Thymus (tissue), 11 donors: ENCODE results near the gene TMEM247. TPM values are rescaled to one million over a fixed set of nuclear protein-coding genes. Genes with fewer than 3 reads are reported as not detected.

Experiments
- DNase-seq, 9 donors: peaks; one replicate each; pipeline ENCODE4 v3.0.0-alpha.2; 2013; ENCODE audit warnings: low spot score in 9 of 9, low read depth in 6 of 9, missing footprints in 1 of 9
- H3K27ac ChIP-seq, 2 donors: one replicate each; pipeline ENCODE4 v1.5.1; 2013; ENCODE audit warnings: control low read depth in 1 of 2, low read depth in 1 of 2, low read length in 1 of 2, mild to moderate bottlenecking in 1 of 2, moderate library complexity in 1 of 2
- H3K27me3 ChIP-seq, 2 donors: one replicate each; pipeline ENCODE4 v1.5.1; 2013; ENCODE audit warnings: low read length in 1 of 2; ENCODE audit not compliant: control insufficient read depth in 2 of 2, insufficient read depth in 1 of 2
- H3K36me3 ChIP-seq, 2 donors: one replicate each; pipeline ENCODE4 v1.5.1; 2013; ENCODE audit warnings: low read length in 1 of 2, mild to moderate bottlenecking in 1 of 2, moderate library complexity in 1 of 2; ENCODE audit not compliant: control insufficient read depth in 2 of 2, insufficient read depth in 2 of 2
- H3K4me1 ChIP-seq, 2 donors: one replicate each; pipeline ENCODE4 v1.5.1; 2013; ENCODE audit warnings: low read length in 2 of 2; ENCODE audit not compliant: control insufficient read depth in 2 of 2, insufficient read depth in 2 of 2
- H3K4me3 ChIP-seq, 2 donors: one replicate each; pipeline ENCODE4 v1.5.1; 2013; ENCODE audit warnings: low read length in 2 of 2, control low read depth in 1 of 2, mild to moderate bottlenecking in 1 of 2
- H3K9me3 ChIP-seq, 2 donors: one replicate each; pipeline ENCODE4 v1.5.1; 2013; ENCODE audit warnings: low read length in 1 of 2, mild to moderate bottlenecking in 1 of 2; ENCODE audit not compliant: control insufficient read depth in 2 of 2, insufficient read depth in 1 of 2
- WGBS: extraction: QIAGEN DNeasy Blood & Tissue Kit; methylation state at CpG from one replicate; pipeline ENCODE4 v1.1.7; 2013; 5-methylcytosine and 5-hydroxymethylcytosine counted together
- polyA plus RNA-seq: library from polyadenylated mRNA; stranded (reverse); fragments of 200-250 nt; gene quantifications from one replicate; pipeline ENCODE4 v1.2.3, GENCODE V29; 2013
- total RNA-seq: library from RNA; stranded (reverse); fragments of 120-200 nt; gene quantifications from one replicate; pipeline ENCODE4 v1.2.4, GENCODE V29; 2013
- donor health status: healthy.

TMEM247 gene
- total and polyA plus RNA-seq, 2 donors, result not detected

DNA sequence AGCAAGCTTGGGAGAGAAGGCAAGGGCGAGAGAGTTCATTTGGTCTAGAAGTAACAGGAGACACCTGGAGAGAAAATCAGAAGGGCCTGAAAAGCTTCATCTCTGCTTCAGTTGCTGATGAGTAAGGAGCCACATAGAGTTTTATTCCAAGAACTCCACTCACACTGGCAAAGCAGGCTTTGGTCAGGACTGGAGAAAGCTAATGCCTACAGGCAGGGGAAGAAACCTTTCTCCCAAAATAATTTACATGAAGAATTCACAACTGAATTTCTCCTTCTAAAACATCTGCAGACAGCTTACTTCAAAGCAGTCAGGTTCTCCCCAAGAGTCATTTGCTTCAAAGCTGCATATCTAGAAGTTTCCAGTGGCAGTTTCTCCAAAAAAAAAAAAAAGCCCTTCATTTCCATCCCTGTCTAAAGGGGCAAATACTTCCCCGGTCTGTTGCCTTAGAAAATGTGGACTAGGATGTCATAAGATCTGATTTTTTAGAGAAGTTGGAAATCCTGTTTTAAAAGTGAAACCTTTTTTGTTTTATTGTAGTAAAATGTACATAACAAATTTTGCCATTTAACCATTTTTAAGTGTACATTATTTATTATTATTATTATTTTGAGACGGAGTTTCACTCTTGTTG, 46.3 kb downstream of the TMEM247 start:
- Histone ChIP-seq H3K4me3 (no peak overlapping the region), H3K9me3 (no peaks in the 10 kb centered on the region), H3K27me3 (no peaks in the 10 kb centered on the region), H3K36me3 (no peaks in the 10 kb centered on the region), H3K4me1 (peaks cover 0 to 4% of the 10 kb centered on the region in 2 donors), H3K27ac (no peak overlapping the region)
- DNase-seq, result peak in 1 of 9 donors; percentile 21
- 82% methylated on average over 3 of the region's 3 CpGs for WGBS

DNA sequence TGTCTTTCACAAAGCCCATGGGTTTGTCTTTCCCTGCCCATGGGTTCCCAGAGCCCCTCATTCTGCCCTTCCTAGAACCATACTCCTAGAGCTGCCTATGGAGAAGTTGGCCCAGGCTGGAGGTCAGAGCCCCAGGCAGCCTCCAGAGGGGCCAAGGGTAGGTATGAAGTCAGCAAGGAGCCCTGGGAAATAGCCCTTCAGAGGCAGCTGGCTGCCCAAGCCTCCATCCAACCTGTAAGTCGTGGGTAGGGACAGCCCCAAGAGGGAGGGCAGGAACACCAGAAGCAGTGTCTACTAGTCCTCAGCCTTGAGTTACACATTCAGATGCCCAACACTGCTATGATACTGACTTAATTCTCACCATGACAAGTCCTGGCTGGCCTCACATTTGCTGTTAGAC, 49.5 kb downstream of the TMEM247 start:
- peaks cover 0 to 4% of the 10 kb centered on the region in 2 donors for H3K4me1 ChIP-seq
- no peak overlapping the region for H3K27ac ChIP-seq
- no peaks in the 10 kb centered on the region for H3K27me3 ChIP-seq
- no peak overlapping the region for H3K4me3 ChIP-seq
- 94% methylated on average over 1 of the region's 1 CpG for WGBS
- H3K9me3 ChIP-seq, result no peaks in the 10 kb centered on the region
- no peaks in the 10 kb centered on the region for H3K36me3 ChIP-seq
- no peak for DNase-seq

DNA sequence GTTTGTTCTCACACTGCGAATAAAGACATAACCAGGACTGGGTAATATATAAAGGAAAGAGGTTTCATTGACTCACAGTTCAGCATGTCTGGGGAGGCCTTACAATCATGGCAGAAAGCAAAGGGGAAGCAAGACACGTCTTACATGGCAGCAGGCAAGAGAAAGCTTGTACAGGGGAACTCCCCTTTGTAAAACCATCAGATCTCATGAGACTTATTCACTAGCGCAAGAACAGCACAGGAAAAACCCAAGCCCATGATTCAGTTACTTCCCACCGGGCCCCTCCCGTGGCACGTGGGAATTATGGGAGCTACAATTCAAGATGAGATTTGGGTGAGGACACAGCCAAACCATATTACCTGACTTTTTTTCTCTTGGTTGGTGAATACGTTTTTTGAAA, 51.3 kb downstream of the TMEM247 start:
- peaks cover 7 to 12% of the 10 kb centered on the region in 2 donors for H3K4me1 ChIP-seq
- no peak overlapping the region for H3K4me3 ChIP-seq
- H3K27ac ChIP-seq, result no peak overlapping the region
- H3K9me3 ChIP-seq, result no peaks in the 10 kb centered on the region
- 93% methylated on average over 7 of the region's 7 CpGs for WGBS
- no peaks in the 10 kb centered on the region for H3K36me3 ChIP-seq
- DNase-seq, result no peak
- no peaks in the 10 kb centered on the region for H3K27me3 ChIP-seq

DNA sequence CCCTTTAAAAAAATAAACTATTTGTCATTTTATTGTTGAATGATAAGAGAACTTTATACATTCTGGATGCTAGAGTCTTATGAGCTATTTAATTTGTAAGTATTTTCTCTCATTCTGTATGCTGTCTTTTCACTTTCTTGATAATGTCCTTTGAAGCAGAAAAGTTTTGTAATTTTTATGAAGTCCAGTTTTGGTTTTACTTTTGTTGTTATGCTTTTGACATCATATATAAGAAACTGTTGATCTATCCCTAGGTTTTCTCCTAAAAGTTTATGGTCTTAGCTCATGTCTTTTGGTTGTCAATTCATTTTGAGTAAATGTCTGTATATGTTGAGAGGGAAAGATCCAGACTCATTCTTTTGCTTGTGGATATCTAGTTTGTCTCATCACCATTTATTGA, 52.5 kb downstream of the TMEM247 start:
- H3K27me3 ChIP-seq, result no peaks in the 10 kb centered on the region
- H3K4me3 ChIP-seq, result no peak overlapping the region
- DNase-seq, result no peak
- H3K27ac ChIP-seq, result no peak overlapping the region
- H3K9me3 ChIP-seq, result no peaks in the 10 kb centered on the region
- peaks cover 8 to 16% of the 10 kb centered on the region in 2 donors for H3K4me1 ChIP-seq
- H3K36me3 ChIP-seq, result no peaks in the 10 kb centered on the region

Other genes with a start within 250 kb of the TMEM247 start
- gene EPAS1, start 182.2 kb upstream of the TMEM247 start, total RNA-seq, result 3.1 TPM
- 48.9 TPM for gene EPAS1, start 182.2 kb upstream of the TMEM247 start, polyA plus RNA-seq
- gene RHOQ, start 62.9 kb downstream of the TMEM247 start, total RNA-seq, result 12.3 TPM
- gene RHOQ, start 62.9 kb downstream of the TMEM247 start, polyA plus RNA-seq, result 52.7 TPM
- 3.4 TPM for gene ATP6V1E2, start 63.0 kb downstream of the TMEM247 start, total RNA-seq
- 4.2 TPM for gene ATP6V1E2, start 63.0 kb downstream of the TMEM247 start, polyA plus RNA-seq
- 16.1 TPM for gene PIGF, start 137.5 kb downstream of the TMEM247 start, total RNA-seq
- gene PIGF, start 137.5 kb downstream of the TMEM247 start, polyA plus RNA-seq, result 23.9 TPM
- gene CRIPT, start 137.7 kb downstream of the TMEM247 start, total RNA-seq, result 12.9 TPM
- 16.1 TPM for gene CRIPT, start 137.7 kb downstream of the TMEM247 start, polyA plus RNA-seq
- gene SOCS5, start 219.7 kb downstream of the TMEM247 start, total RNA-seq, result 9.3 TPM
- gene SOCS5, start 219.7 kb downstream of the TMEM247 start, polyA plus RNA-seq, result 9.1 TPM